Mammary epithelial cell (primary cell): ENCODE data around the gene GDI1.

Source experiments
- EZH2 ChIP-seq: IDR thresholded peaks from 2 replicates; pipeline ENCODE4 v1.6.1; 2012; ENCODE audit warnings: low read length, inconsistent platforms, borderline replicate concordance
- TF ChIP-seq, protein P1 (sequence below), 2 donors: IDR thresholded peaks in 1 of 2; conservative IDR thresholded peaks in 1 of 2; 2 replicates each; pipeline ENCODE4 v1.5.1; 2011 to 2012; ENCODE audit warnings: inconsistent platforms in 2 of 2, low read length in 2 of 2, mild to moderate bottlenecking in 2 of 2, control low read depth in 1 of 2, low read depth in 1 of 2; ENCODE audit not compliant: insufficient read depth in 1 of 2; ENCODE audit errors: extremely low read depth in 1 of 2

DNA sequence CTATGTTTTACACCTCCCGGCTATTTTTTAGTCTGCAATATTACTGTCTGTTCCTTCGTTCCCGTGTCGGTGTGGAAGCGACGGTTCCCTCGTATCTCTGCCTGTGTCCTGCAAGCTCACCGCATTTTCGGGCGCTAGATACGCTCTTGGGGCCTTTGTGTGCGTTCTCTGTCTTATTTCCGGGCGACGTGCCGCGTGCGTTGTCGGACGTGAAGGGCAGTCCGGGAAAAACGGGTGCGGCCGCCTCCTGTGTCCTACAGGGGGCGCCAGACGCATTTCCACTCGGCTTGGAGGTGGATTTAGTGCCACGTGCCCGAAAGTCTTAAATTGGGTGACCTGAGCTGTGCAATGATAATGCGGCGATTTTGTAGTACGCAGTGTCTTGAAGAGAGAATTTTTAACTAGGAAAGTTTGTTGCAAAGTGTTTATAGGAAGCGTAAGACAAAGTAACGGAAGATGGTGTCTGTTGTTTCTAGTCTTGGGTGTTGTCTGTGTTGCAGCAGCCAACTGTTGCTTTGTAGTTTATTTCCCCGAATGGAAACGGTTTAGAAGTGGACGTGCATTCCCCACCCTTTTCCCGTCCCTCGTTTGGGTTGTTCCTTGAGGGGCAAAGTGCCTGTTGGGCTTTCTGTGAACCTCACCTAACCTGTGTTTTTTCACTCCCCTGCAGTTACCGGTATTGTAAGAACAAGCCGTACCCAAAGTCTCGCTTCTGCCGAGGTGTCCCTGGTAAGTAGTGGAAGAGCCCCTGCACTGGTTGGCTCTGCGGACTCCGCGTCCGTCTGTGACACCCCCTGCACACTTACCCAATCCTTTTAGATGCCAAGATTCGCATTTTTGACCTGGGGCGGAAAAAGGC is 38.1 kb upstream of the GDI1 start:
- TF ChIP-seq, protein P1, sequence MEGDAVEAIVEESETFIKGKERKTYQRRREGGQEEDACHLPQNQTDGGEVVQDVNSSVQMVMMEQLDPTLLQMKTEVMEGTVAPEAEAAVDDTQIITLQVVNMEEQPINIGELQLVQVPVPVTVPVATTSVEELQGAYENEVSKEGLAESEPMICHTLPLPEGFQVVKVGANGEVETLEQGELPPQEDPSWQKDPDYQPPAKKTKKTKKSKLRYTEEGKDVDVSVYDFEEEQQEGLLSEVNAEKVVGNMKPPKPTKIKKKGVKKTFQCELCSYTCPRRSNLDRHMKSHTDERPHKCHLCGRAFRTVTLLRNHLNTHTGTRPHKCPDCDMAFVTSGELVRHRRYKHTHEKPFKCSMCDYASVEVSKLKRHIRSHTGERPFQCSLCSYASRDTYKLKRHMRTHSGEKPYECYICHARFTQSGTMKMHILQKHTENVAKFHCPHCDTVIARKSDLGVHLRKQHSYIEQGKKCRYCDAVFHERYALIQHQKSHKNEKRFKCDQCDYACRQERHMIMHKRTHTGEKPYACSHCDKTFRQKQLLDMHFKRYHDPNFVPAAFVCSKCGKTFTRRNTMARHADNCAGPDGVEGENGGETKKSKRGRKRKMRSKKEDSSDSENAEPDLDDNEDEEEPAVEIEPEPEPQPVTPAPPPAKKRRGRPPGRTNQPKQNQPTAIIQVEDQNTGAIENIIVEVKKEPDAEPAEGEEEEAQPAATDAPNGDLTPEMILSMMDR (conservative IDR thresholded peaks at IDR 0.05 in 1 of 2, IDR thresholded peaks at IDR 0.05 in 1 of 2; ENCODE audit: extremely low read depth in 1 of 2, insufficient read depth in 1 of 2, low read depth in 1 of 2, low read length in 2 of 2): peak; percentile 57 to 70
- no peak for TF ChIP-seq EZH2
